Esophagus squamous epithelium (tissue), 5 donors: ENCODE measurements around the gene ZNF613. TPM values are rescaled to one million over a fixed set of nuclear protein-coding genes. Genes with fewer than 3 reads are reported as not detected.
"Not testable (repeated sequence)": the region's sequence is repeated elsewhere in the genome, so short reads cannot be mapped to it uniquely, and the experiment has no call there.

Source experiments
- DNase-seq: peaks from one replicate; lab custom pipeline; 2025; lab: John Stamatoyannopoulos, UW
- H3K27ac ChIP-seq, 4 donors: fragments of 200-600 bp; sonication (generic); one replicate each; pipeline ENCODE4 v1.5.1; 2016 to 2019; ENCODE audit warnings: mild to moderate bottlenecking in 1 of 4
- H3K27me3 ChIP-seq, 4 donors: fragments of 200-600 bp; sonication (generic); 1 replicate in 3 of 4; 2 replicates in 1 of 4; pipeline versions ENCODE4 v1.5.1 to v1.6.0; 2017 to 2021; ENCODE audit warnings: antibody characterized with exemption in 1 of 4
- H3K36me3 ChIP-seq, 3 donors: fragments of 200-600 bp; sonication (generic); one replicate each; pipeline ENCODE4 v1.5.1; 2016 to 2019
- H3K4me1 ChIP-seq, 3 donors: fragments of 200-600 bp; sonication (generic); one replicate each; pipeline ENCODE4 v1.5.1; 2017 to 2019
- H3K4me3 ChIP-seq, 4 donors: fragments of 200-600 bp; sonication (generic); 1 replicate in 3 of 4; 2 replicates in 1 of 4; pipeline ENCODE4 v1.5.1; 2016 to 2019; ENCODE audit warnings: mild to moderate bottlenecking in 2 of 4, moderate library complexity in 1 of 4
- H3K9me3 ChIP-seq, 3 donors: fragments of 200-600 bp; sonication (generic); one replicate each; pipeline ENCODE4 v1.5.1; 2016 to 2019
- CTCF ChIP-seq, 6 experiments: fragments of 450-650 bp in 4 of 6; fragments of 200-600 bp in 2 of 6; sonication (generic) in 2 of 6; IDR thresholded peaks; one replicate each; pipeline ENCODE4 v1.5.1; 2016 to 2019; ENCODE audit warnings: antibody characterized with exemption in 6 of 6, mild to moderate bottlenecking in 4 of 6, moderate library complexity in 4 of 6
- POLR2A ChIP-seq, 4 donors: fragments of 450-650 bp; IDR thresholded peaks; one replicate each; pipeline ENCODE4 v1.6.1; 2017; ENCODE audit warnings: antibody characterized with exemption in 4 of 4, mild to moderate bottlenecking in 4 of 4, moderate library complexity in 3 of 4
- WGBS, 2 donors: methylation state at CpG; one replicate each; pipeline ENCODE4 v1.1.5; 2018; 5-methylcytosine and 5-hydroxymethylcytosine counted together
- intact Hi-C: fragments of 100-400 bp; cut with DNase I; formaldehyde crosslinking; loops from one replicate; pipeline ENCODE4 v1.15.0; 2022
- total RNA-seq, 4 donors: library from RNA; depleted of rRNA; stranded (reverse); fragments of >200 nt; gene quantifications; one replicate each; pipeline ENCODE4 v1.1.0, GENCODE V29; 2016
- donor health status: DM: yes; HTN: yes; CAD: no.

ZNF613 gene
- total RNA-seq, 4 donors from 2014 or later = 2.9 to 12.0 (median 7.6) TPM

DNA sequence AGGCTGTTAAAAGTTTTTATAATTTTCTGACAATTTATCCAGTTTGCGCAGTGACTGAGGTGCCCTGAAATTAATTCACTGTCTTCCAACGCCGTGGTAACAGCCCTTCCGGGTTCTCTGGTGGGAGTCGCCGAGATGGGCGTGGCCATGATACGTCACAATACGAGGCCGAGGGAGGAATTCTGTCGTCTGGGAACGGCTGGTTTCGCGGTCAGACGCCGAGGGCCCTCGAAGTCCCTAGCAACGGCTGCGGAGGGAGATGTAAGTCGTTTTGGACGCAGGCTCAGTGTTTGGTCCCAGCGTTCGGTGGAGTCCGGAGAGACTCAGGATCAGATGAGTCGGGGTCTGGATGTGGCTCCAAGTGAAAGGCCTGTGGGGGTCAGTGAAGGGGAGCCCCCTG lies 21.7 kb downstream of the ZNF613 start:
- intact Hi-C loops = no loop called here
- H3K4me3 ChIP-seq = peak overlapping the region in 2 of 4 donors; percentile 13 to 15
- no peaks in the 10 kb centered on the region for H3K27me3 ChIP-seq
- peaks cover 4 to 92% (median 68%) of the 10 kb centered on the region in 3 donors for H3K9me3 ChIP-seq
- DNase-seq = no peak
- 19 to 23% methylated on average over 22 to 25 of the region's 25 CpGs for WGBS, 2 donors
- H3K36me3 ChIP-seq = peaks cover 10 to 17% (median 10%) of the 10 kb centered on the region in 3 donors
- H3K27ac ChIP-seq = no peak overlapping the region
- no peaks in the 10 kb centered on the region for H3K4me1 ChIP-seq
- no peak for TF ChIP-seq POLR2A (IDR thresholded peaks at IDR 0.05)
- TF ChIP-seq CTCF (IDR thresholded peaks at IDR 0.05) = no peak

GRCh38 chr19:51957846-51958245 lies 30.6 kb downstream of the ZNF613 start:
- intact Hi-C loops, H3K4me3 ChIP-seq, H3K27ac ChIP-seq, DNase-seq, H3K36me3 ChIP-seq, H3K4me1 ChIP-seq, H3K27me3 ChIP-seq: not testable (repeated sequence)
- peaks cover 0 to 69% (median 14%) of the 10 kb centered on the region in 3 donors for H3K9me3 ChIP-seq
- 41 to 58% methylated on average over 4 of the region's 4 CpGs for WGBS, 2 donors

GRCh38 chr19:51959791-51960190 lies 32.5 kb downstream of the ZNF613 start:
- intact Hi-C loops = no loop called here
- Histone ChIP-seq H3K27me3 (no peaks in the 10 kb centered on the region), H3K4me1 (no peaks in the 10 kb centered on the region), H3K4me3 (no peak overlapping the region), H3K36me3 (peaks cover 0 to 26% (median 5%) of the 10 kb centered on the region in 3 donors), H3K9me3 (peaks cover under 1 to 76% (median 33%) of the 10 kb centered on the region in 3 donors), H3K27ac (no peak overlapping the region)
- TF ChIP-seq POLR2A (IDR thresholded peaks at IDR 0.05) (no peak), CTCF (IDR thresholded peaks at IDR 0.05) (no peak)
- no peak for DNase-seq
- 62 to 70% methylated on average over 4 of the region's 4 CpGs for WGBS, 2 donors

DNA sequence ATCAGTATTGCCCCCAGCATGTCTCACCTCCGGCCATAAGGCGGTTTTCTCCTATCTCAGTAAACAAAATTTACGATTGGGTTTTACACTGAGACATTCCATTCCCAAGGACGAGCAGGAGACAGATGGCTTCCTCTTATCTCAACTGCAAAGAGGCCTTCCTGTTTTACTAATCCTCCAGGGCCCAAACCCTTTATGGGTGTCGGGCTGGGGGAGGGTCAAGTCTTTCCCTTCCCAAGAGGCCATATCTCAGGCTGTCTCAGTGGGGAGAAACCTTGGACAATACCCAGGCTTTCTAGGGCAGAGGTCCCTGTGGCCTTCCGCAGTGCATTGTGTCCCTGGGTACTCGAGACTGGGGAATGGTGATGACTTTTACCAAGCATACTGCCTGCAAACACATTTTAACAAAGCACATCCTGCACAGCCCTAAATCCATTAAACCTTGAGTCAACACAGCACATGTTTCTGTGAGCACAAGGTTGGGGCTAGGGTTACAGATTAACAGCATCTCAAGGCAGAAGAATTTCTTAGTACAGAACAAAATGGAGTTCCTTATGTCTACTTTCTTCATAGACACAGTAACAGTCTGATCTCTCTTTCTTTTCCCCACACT lies 33.5 kb downstream of the ZNF613 start:
- peaks cover 3 to 85% (median 42%) of the 10 kb centered on the region in 3 donors for H3K9me3 ChIP-seq
- H3K27me3 ChIP-seq, DNase-seq, H3K4me3 ChIP-seq, intact Hi-C loops, H3K27ac ChIP-seq, H3K4me1 ChIP-seq: not testable (repeated sequence)
- peaks cover 8 to 35% (median 15%) of the 10 kb centered on the region in 3 donors for H3K36me3 ChIP-seq
- 28 to 57% methylated on average over 5 to 7 of the region's 7 CpGs for WGBS, 2 donors

DNA sequence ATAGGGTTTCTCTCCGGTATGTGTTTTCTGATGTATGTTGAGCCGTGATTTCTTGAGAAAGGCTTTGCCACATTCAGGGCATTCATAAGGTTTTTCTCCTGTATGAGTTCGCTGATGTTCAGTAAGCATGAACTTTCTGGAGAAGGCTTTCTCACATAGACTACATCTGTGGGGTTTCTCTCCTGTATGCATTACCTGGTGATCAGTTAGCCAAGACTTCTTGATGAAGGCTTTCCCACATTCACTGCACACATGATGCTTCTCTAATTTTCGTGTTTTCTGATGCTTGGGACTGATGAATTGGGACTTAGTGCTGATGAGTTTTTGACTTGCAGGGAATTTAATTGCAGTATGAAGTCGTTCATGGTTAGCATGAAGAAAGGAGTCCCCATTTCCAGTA lies 38.3 kb downstream of the ZNF613 start:
- no peaks in the 10 kb centered on the region for H3K27me3 ChIP-seq
- no peak for TF ChIP-seq POLR2A (IDR thresholded peaks at IDR 0.05)
- no peak for TF ChIP-seq CTCF (IDR thresholded peaks at IDR 0.05)
- H3K4me1 ChIP-seq = no peaks in the 10 kb centered on the region
- WGBS, 2 donors = 95% methylated on average over 5 of the region's 5 CpGs
- H3K27ac ChIP-seq = no peak overlapping the region
- no peak for DNase-seq
- H3K4me3 ChIP-seq = peak overlapping the region in 1 of 4 donors; percentile 10
- H3K9me3 ChIP-seq = peaks cover 12 to 100% (median 91%) of the 10 kb centered on the region in 3 donors
- intact Hi-C loops = no loop called here
- H3K36me3 ChIP-seq = peaks cover 41 to 84% (median 43%) of the 10 kb centered on the region in 3 donors

GRCh38 chr19:51970718-51971117 lies 43.4 kb downstream of the ZNF613 start:
- WGBS, 2 donors = 85 to 100% methylated on average over 1 of the region's 1 CpG
- intact Hi-C loops = no loop called here
- Histone ChIP-seq H3K27ac (no peak overlapping the region), H3K4me1 (no peaks in the 10 kb centered on the region), H3K36me3 (peaks cover 56 to 100% (median 58%) of the 10 kb centered on the region in 3 donors), H3K4me3 (peak overlapping the region in 1 of 4 donors; percentile 28), H3K27me3 (no peaks in the 10 kb centered on the region), H3K9me3 (peaks cover 16 to 100% (median 100%) of the 10 kb centered on the region in 3 donors)
- TF ChIP-seq POLR2A (IDR thresholded peaks at IDR 0.05) = no peak
- no peak for TF ChIP-seq CTCF (IDR thresholded peaks at IDR 0.05)
- no peak for DNase-seq
